Caco-2 (cell line): ENCODE results near the gene FRAS1. TPM values are rescaled to one million over a fixed set of nuclear protein-coding genes. Genes with fewer than 3 reads are reported as not detected.

Experiments
- BruUV-seq: library from RNA; stranded (reverse); fragments of 400-500 nt; replicated peaks from 2 replicates; lab custom pipeline; 2021; lab: Mats Ljungman, UMichigan
- CTCF ChIA-PET: fragments of 300-600 bp; sonication (Branson Sonifier 250); formaldehyde crosslinking; loops from one replicate; lab custom pipeline; 2022; ENCODE audit warnings: antibody characterized with exemption; lab: Charles Lee
- POLR2A ChIA-PET: fragments of 300-600 bp; sonication (Branson Sonifier 250); formaldehyde crosslinking; loops from one replicate; lab custom pipeline; 2022; ENCODE audit warnings: antibody characterized with exemption; lab: Charles Lee
- DNase-seq, 2 experiments: peaks; one replicate each; pipeline versions ENCODE4 v3.0.0 to v3.0.0-alpha.2; 2020 to 2022
- H3K27me3 ChIP-seq: replicated peaks from 2 replicates; pipeline ENCODE4 v1.6.0; 2011; ENCODE audit warnings: low read length; ENCODE audit not compliant: control insufficient read depth, insufficient read depth
- H3K36me3 ChIP-seq: 2 replicates; pipeline ENCODE4 v1.5.1; 2011; ENCODE audit warnings: low read length; ENCODE audit not compliant: control insufficient read depth, insufficient read depth
- H3K4me1 ChIP-seq: fragments of 250-450 bp; sonication (Bioruptor Pico); 2 replicates; pipeline ENCODE4 v1.5.1; 2020; ENCODE audit warnings: mild to moderate bottlenecking
- H3K4me3 ChIP-seq: 2 replicates; pipeline ENCODE4 v1.5.1; 2011; ENCODE audit warnings: low read depth, mild to moderate bottlenecking, control low read depth, low read length
- H3K9me3 ChIP-seq: fragments of 250-450 bp; sonication (Bioruptor Pico); 2 replicates; pipeline ENCODE4 v1.5.1; 2020; ENCODE audit warnings: mild to moderate bottlenecking, moderate library complexity
- H3K27ac Mint-ChIP-seq: one replicate; pipeline ENCODE4 v1.8.0; 2022; ENCODE audit warnings: mixed read lengths; ENCODE audit not compliant: unreplicated experiment
- H3K27me3 Mint-ChIP-seq: one replicate; pipeline ENCODE4 v1.8.0; 2022; ENCODE audit warnings: mixed read lengths; ENCODE audit not compliant: insufficient read depth, unreplicated experiment
- H3K36me3 Mint-ChIP-seq: one replicate; pipeline ENCODE4 v1.8.0; 2022; ENCODE audit warnings: mild to moderate bottlenecking, mixed read lengths; ENCODE audit not compliant: insufficient read depth, unreplicated experiment
- H3K4me1 Mint-ChIP-seq: one replicate; pipeline ENCODE4 v1.8.0; 2022; ENCODE audit warnings: low read depth, mixed read lengths; ENCODE audit not compliant: unreplicated experiment
- H3K4me3 Mint-ChIP-seq: one replicate; pipeline ENCODE4 v1.8.0; 2022; ENCODE audit warnings: mild to moderate bottlenecking, moderate library complexity, mixed read lengths; ENCODE audit not compliant: unreplicated experiment
- H3K9me3 Mint-ChIP-seq: one replicate; pipeline ENCODE4 v1.8.0; 2022; ENCODE audit warnings: mixed read lengths; ENCODE audit not compliant: unreplicated experiment
- intact Hi-C: fragments of 100-400 bp; cut with micrococcal nuclease; formaldehyde crosslinking; loops from one replicate; pipeline ENCODE4 v1.10.0; 2022; ENCODE audit not compliant: unreplicated experiment
- total RNA-seq: library from RNA; stranded (reverse); gene quantifications from 2 replicates; pipeline ENCODE4 v1.2.3, GENCODE V29; 2022
- TF ChIP-seq, protein P1 (sequence below), 2 experiments: fragments of 200-600 bp in 1 of 2; IDR thresholded peaks; 1 replicate in 1 of 2; 2 replicates in 1 of 2; pipeline versions ENCODE4 v1.5.1 to v1.8.0; 2011 to 2022; ENCODE audit warnings: antibody characterized with exemption in 1 of 2, control low read depth in 1 of 2, inconsistent platforms in 1 of 2, low read depth in 1 of 2, low read length in 1 of 2, mild to moderate bottlenecking in 1 of 2, moderate library complexity in 1 of 2; ENCODE audit not compliant: insufficient read depth in 1 of 2, severe bottlenecking in 1 of 2, unreplicated experiment in 1 of 2

FRAS1 gene
- total RNA-seq, 1 experiment from 2014 or later: 40.8 TPM

DNA sequence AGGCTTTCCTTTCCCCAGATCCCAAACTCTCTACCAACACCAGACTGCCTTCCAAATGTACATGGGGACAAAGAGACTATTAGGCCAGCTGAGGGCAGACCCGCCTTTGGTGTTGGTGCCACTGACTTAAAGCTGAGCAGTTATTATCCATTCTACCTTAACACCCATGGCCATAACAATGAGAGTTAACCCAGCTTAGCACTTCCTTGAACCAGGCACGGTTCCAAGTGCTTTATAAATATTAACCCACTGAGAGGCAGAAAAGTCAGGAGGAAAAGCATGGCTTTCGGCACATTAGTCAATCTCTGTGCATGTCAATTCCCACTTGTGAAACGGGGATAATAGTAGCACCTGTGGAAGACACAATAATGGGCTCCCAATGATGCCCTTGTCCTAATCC lies 251.4 kb downstream of the FRAS1 start:
- no peak for DNase-seq
- no peaks in the 10 kb centered on the region for H3K4me1 ChIP-seq
- TF ChIP-seq, protein P1, sequence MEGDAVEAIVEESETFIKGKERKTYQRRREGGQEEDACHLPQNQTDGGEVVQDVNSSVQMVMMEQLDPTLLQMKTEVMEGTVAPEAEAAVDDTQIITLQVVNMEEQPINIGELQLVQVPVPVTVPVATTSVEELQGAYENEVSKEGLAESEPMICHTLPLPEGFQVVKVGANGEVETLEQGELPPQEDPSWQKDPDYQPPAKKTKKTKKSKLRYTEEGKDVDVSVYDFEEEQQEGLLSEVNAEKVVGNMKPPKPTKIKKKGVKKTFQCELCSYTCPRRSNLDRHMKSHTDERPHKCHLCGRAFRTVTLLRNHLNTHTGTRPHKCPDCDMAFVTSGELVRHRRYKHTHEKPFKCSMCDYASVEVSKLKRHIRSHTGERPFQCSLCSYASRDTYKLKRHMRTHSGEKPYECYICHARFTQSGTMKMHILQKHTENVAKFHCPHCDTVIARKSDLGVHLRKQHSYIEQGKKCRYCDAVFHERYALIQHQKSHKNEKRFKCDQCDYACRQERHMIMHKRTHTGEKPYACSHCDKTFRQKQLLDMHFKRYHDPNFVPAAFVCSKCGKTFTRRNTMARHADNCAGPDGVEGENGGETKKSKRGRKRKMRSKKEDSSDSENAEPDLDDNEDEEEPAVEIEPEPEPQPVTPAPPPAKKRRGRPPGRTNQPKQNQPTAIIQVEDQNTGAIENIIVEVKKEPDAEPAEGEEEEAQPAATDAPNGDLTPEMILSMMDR (IDR thresholded peaks at IDR 0.05; ENCODE audit: insufficient read depth in 1 of 2, low read depth in 1 of 2, low read length in 1 of 2, severe bottlenecking in 1 of 2, unreplicated experiment in 1 of 2): no peak
- intact Hi-C loops: no loop called here
- CTCF ChIA-PET: no interaction called here
- H3K27ac Mint-ChIP-seq: no peak overlapping the region
- H3K9me3 ChIP-seq: no peaks in the 10 kb centered on the region
- H3K36me3 ChIP-seq: no peaks in the 10 kb centered on the region; the same call in 1 of the 2 replicates
- no peaks in the 10 kb centered on the region for H3K27me3 ChIP-seq
- H3K4me3 Mint-ChIP-seq: no peak overlapping the region
- H3K36me3 Mint-ChIP-seq: peaks cover 14% of the 10 kb centered on the region
- no TSS peak for BruUV-seq
- no peaks in the 10 kb centered on the region for H3K27me3 Mint-ChIP-seq
- H3K4me1 Mint-ChIP-seq: no peaks in the 10 kb centered on the region
- H3K4me3 ChIP-seq: no peak overlapping the region
- POLR2A ChIA-PET: no interaction called here
- H3K9me3 Mint-ChIP-seq: no peaks in the 10 kb centered on the region

DNA sequence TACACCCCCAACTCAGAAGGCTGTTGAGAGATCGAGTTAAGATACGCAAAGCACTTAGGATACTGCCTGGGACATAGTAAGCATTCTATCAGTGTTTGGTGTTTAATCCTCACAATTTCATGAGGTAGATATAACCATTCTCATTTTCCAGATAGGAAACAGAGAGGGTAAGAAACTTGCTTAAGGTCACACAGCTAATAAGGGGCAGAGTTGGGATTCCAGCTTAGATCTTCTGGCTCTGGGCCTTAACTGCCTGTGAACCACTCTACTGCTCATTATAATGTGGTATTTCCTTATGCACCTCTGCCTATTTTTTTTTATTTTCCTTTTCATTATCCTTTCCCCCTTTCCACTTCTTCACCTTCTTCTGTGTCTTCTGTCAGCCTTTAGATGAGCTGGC lies 252.2 kb downstream of the FRAS1 start:
- no peaks in the 10 kb centered on the region for H3K27me3 Mint-ChIP-seq
- Histone ChIP-seq H3K9me3 (no peaks in the 10 kb centered on the region), H3K4me3 (no peak overlapping the region), H3K27me3 (no peaks in the 10 kb centered on the region), H3K36me3 (no peaks in the 10 kb centered on the region; the same call in 1 of the 2 replicates), H3K4me1 (no peaks in the 10 kb centered on the region)
- DNase-seq: no peak
- BruUV-seq: no TSS peak
- no peak overlapping the region for H3K4me3 Mint-ChIP-seq
- CTCF ChIA-PET: no interaction called here
- POLR2A ChIA-PET: no interaction called here
- no peaks in the 10 kb centered on the region for H3K4me1 Mint-ChIP-seq
- H3K27ac Mint-ChIP-seq: no peak overlapping the region
- H3K36me3 Mint-ChIP-seq: peaks cover 17% of the 10 kb centered on the region
- TF ChIP-seq, protein P1 (IDR thresholded peaks at IDR 0.05; ENCODE audit: insufficient read depth in 1 of 2, low read depth in 1 of 2, low read length in 1 of 2, severe bottlenecking in 1 of 2, unreplicated experiment in 1 of 2): no peak
- intact Hi-C loops: no loop called here
- no peaks in the 10 kb centered on the region for H3K9me3 Mint-ChIP-seq

DNA sequence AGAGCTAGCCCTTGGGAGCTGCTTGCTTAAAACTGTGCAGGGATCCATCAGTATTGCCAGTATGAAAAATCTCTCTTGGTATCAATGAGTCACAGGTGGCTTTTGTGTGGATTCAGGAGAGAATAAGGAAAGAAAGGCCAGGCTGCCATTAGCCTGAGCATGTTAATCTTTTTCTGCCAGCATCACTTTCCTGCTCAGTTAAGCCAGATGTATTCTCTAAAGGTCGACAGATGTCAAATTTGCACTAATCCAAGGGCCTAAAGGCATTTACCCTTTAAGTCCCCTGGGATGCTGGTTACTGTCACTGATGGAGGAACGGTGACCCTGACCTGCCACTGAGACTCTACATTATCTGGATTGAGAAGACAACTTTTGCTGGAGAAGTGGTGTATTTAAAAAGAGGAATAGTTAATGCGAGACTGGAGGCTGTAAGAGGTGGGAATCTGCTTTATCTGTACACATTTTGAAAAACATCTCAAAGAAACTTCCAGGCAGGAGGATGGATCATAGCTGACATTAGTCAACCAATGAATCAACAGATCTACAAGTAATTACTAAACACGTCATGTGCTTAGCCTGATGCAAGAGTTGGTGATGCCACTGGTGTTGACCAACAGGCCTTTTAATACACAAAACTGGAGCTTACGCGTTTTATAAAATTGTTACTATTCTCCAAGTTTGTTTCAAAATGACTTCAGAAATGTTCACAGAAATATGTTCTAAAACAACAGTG lies 253.1 kb downstream of the FRAS1 start:
- Histone ChIP-seq H3K4me1 (no peaks in the 10 kb centered on the region), H3K36me3 (no peaks in the 10 kb centered on the region; the same call in 1 of the 2 replicates), H3K9me3 (no peaks in the 10 kb centered on the region), H3K27me3 (no peaks in the 10 kb centered on the region), H3K4me3 (no peak overlapping the region)
- H3K27ac Mint-ChIP-seq: no peak overlapping the region
- BruUV-seq: no TSS peak
- H3K4me1 Mint-ChIP-seq: no peaks in the 10 kb centered on the region
- POLR2A ChIA-PET: no interaction called here
- peaks cover 19% of the 10 kb centered on the region for H3K36me3 Mint-ChIP-seq
- no peaks in the 10 kb centered on the region for H3K27me3 Mint-ChIP-seq
- CTCF ChIA-PET: interaction anchor here (0.8 kb wide), 1 partner anchor 251 kb away, joined by 4 read pairs; no protein-coding TSS in a partner anchor
- no peak for DNase-seq
- intact Hi-C loops: no loop called here
- TF ChIP-seq, protein P1 (IDR thresholded peaks at IDR 0.05; ENCODE audit: insufficient read depth in 1 of 2, low read depth in 1 of 2, low read length in 1 of 2, severe bottlenecking in 1 of 2, unreplicated experiment in 1 of 2): no peak
- H3K4me3 Mint-ChIP-seq: no peak overlapping the region
- no peaks in the 10 kb centered on the region for H3K9me3 Mint-ChIP-seq
